Renal pelvis (tissue), 4 donors: Measurements from ENCODE around the gene BUB1B. TPM values are rescaled to one million over a fixed set of nuclear protein-coding genes. Genes with fewer than 3 reads are reported as not detected.
A peak's percentile ranks its signal among the peaks of the same experiment; 100 is the strongest.
"Not testable (repeated sequence)": the region's sequence is repeated elsewhere in the genome, so short reads cannot be mapped to it uniquely, and the experiment has no call there.

Source experiments
- DNase-seq: peaks from one replicate; pipeline ENCODE4 v3.0.0-alpha.2; 2013
- polyA plus RNA-seq, 3 donors: library from polyadenylated mRNA; unstranded; fragments of 120-200 nt; gene quantifications; one replicate each; pipeline ENCODE4 v1.2.1, GENCODE V29; 2013; ENCODE audit not compliant: insufficient read length in 3 of 3

BUB1B gene
- polyA plus RNA-seq, 3 donors = 29.3 to 38.0 (median 32.2) TPM

DNA sequence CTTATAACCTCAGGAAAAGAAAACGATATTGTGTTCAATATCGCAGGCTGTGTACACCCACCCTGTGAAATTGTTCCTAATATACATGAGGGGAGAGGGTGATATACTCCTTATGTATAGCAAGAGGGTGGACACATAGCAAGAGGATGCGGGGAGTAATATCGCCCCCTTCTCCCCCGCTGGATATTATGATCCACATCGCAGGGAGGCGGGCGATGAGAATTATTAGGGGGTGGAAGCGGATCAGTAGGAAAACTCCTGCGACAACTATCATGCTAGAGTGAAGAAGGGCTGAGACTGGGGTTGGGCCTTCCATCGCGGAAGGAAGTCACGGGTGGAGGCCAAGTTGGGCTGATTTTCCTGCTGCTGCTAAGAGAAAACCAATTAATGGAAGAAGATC, 27.3 kb upstream of the BUB1B start:
- DNase-seq = no peak

DNA sequence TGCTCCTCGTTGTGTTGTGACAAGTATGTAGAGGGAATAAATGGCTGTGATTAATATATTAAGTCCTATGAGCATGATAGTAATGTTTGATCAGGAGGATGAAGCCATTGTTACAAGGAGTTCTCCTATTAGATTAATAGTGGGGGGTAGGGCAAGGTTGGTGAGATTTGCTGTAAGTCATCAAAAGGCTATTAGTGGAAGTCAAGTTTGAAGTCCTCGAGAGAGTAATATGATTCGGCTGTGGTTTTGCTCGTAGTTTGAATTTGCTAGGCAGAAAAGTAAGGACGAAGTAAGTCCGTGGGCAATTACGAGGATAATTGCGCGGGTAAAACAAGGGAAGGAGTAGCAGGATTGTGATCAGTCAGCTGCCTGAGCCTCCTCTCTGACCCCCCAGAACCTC, 26.0 kb upstream of the BUB1B start:
- no peak for DNase-seq

DNA sequence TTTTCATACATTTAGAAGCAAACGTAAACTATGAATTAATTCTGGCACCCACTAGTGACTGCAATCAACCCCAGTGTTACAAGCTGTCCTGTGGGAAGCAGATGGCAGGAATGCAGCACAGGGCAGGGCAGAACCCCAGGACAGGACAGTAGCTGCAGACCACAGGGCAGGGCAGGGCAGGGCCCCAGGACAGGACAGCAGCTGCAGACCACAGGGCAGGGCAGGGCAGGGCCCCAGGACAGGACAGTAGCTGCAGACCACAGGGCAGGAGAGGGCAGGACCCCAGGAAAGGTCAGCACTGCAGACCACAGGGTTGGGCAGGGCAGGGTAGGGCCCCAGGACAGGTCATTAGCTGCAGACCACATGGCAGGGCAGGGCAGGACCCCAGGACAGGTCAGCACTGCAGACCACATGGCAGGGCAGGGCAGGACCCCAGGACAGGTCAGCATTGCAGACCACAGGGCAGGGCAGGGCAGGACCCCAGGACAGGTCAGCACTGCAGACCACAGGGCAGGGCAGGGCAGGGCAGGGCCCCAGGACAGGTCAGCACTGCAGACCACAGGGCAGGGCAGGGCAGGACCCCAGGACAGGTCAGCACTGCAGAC, 24.9 kb upstream of the BUB1B start:
- DNase-seq = not testable (repeated sequence)

DNA sequence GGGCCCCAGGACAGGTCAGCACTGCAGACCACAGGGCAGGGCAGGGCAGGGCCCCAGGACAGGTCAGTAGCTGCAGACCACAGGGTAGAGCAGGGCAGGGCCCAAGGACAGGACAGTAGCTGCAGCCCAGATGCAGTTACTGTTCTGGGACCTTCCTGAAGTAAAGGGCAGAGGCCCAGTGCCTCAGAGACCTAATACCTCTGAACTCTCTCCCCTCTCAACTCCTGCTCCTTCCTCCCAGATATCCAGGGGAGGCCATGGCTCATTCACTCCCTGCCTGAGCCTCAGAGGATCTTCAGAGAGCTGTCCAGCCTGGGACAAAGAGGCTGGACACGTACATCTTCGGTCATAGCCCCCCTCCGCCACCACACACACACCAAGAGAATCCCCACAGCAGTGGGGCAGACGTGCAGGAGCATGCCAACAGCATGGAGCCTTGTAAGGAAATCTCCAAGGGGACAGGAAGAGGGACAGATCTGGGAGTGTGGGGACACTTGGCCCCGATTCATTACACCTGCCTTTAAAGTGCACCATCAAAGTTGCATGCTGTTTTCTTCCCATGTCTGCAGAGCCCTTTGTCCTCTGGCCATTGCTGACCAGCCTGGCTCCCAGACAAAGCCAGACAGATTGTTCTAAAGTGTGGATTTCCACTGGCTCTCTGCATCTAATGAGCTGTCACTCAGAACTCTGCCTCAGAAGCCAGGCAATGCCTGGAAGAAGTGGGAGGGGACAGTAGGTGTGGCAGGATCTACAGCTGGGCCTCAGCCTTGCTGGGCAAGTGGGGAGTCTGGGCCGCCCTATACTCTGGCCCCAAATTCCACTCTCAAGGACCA, 24.2 kb upstream of the BUB1B start:
- no peak for DNase-seq

DNA sequence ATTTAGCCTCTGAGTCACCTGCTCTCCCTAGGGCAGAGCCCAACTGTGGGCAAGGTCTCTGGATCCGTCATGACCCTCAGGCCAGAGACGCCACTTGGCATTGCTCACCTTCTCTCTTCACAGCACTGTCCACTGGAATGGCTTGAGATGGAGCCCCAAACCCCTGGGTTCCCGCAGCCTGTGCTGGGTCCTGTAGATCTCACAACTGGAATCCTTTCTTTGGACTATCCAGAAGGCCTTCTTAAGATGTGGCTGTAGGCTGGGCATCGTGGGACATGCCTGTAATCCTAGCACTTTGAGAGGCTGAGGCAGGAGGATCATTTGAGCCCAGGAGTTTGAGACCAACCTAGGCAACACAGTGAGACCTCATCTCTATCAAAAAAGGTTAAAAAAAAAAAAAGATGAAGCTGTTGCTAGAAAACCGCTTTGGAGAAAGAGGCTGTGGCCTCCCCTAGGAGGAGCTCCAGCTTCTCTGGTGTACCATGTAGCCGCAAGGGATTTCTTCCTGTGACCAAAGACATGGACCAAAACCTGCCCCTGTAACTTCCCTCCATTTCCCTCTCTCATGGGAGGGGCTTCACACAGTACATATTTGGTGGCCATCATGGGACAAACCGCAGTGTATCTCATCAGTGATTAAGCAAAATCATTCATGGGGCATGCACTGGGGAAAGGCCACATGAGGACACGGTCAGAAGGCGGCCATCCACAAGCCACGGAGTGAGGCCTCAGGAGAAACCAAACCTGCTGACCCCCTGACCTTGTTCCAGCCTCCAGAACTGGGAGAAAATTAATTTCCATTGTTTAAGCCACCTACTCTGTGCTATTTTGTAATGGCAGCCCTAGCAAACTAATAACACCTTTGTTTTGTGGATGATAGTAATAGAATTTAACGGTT, 23.3 kb upstream of the BUB1B start:
- DNase-seq = no peak

DNA sequence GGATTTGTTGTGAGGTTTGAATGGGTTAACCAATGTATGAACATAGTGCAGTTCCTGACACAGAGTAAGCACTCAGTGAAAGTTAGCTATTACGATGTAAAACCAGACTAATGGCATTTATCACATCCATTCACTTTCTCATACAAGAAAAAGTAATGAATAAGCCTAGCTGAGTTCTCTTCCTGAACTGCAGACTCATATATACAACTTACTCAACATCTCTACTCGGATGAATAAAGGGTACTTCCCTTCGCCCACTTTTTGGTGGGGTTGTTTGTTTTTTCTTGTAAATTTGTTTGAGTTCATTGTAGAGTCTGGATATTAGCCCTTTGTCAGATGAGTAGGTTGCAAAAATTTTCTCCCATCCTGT, 22.7 kb upstream of the BUB1B start:
- DNase-seq = not testable (repeated sequence)

DNA sequence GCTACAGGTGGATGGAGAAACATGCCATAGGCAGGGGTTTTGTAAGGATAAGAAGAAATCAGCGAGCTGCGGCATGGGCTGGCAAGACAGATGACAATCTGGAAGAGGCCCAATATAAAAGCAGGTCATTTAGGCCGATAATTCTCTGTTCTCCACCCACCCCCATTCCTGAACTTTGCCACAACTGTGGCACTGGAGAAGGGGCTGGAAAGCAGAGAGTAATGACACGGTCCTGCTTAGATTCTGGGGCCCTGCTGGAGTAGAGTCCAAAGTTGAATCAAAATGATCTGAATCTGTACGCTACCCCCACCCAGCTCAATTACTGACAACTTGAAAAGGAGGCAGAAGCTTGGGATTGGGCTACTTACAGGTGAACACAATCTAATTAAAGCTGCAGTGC, 18.4 kb upstream of the BUB1B start:
- DNase-seq = no peak

DNA sequence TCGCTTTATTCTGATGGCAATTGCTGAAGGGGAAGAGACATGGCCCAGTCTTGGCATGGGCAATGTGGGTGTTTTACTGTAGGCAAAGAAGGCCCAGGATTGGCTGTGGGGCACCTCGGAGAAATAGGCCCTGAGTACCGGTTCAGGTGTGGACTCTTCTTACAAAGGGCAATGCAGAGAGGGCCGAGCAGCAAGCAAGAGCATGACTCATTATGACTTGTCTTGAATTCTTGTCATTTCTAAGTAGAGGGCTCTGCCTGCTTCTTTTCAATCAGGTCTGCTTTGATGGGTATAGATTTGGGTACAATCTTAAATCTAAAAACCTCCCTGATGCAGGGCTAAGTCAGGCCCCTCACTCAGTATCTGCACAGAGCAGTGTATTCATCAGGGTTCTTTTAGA, 14.8 kb upstream of the BUB1B start:
- DNase-seq = no peak

DNA sequence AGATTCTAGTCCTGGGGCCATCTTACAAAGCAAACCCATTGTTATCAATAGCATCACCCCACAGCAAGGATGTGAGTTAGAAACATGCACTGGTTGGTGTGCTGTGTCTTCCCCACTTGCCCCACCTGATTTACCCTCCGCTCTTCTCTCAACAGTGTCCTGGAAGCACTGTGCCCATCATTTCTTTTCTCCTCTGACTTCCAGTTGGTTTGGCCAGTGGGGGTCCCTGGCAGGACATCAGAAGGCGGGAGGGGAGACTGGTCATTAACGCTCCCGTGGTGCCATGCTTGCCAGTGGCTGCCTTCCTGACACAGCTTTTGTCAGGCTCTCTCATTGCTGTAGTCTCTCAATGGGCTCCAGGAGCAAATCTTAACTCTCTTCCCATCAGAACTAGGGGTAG, 11.5 kb upstream of the BUB1B start:
- DNase-seq = no peak

DNA sequence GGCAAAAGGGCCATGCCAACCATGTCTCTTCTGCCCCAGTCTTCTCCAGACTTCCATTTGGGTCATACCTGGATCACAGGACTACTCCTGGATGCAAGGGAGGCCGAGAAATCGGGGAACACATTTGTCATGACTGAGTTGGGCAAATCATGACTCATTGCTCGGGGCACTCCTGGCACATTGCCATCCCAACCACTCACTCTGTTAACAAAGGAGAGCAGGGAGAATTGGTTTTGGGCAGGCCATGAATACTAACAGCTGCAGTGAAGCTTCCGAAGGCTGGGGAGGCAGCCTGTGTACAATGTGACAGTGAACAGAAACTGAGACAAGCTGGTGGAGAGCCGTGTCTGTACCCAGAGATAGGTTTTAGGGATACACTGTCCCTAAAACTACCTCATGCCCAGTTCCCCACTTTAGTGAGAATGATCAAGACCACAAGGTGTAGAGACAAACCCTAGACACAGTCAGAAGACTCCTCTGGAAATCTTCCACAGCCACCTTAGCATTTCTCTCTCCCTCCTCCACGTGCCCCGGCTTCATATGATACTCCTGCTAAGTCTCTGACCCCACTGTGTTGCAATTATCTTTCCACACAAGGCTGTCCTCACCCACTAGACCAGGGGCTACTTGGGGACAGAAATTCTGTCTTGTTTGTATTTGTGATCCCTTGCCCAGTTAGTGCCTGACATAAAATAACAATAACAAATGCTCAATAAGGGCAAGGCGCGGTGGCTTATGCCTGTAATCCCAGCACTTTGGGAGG, 10.5 kb upstream of the BUB1B start:
- DNase-seq = no peak

DNA sequence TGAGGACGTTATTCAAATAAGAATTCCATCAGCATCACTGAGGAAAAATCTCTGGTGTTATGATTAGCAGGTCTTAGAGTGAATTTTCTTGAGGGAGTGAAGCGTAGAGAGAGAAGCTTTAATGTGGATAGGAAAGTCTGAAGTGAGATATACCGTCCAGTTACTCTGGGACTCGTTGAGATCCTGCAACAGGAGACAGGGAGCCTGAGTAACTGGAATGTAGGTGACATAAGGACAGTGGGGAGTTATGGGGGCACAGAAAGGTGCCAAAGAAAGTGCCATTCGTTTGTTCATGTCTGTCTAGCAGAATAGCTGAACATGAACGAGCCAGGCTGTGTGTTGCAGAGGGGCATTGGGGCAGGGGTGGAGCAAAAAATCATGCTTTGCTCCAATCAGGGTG, 9.4 kb upstream of the BUB1B start:
- no peak for DNase-seq

DNA sequence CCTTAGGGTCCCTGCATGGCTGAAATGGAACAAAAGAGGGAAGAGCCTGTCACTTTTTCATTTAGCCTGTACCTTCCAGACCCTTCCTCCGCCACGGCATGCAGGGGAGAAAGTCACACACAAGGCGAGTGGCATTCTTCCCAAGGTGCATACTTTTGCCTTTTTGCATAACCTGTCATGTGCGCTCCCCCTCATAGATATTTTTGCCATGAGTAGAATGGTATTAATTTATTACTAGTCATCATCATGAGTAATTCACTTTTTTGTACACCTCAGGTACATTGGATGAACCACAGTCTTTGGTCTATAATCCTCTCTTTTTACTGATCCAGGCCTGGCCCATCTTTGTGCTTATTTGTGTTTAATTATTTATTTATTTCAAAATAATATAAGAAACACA, 8.9 kb upstream of the BUB1B start:
- no peak for DNase-seq

DNA sequence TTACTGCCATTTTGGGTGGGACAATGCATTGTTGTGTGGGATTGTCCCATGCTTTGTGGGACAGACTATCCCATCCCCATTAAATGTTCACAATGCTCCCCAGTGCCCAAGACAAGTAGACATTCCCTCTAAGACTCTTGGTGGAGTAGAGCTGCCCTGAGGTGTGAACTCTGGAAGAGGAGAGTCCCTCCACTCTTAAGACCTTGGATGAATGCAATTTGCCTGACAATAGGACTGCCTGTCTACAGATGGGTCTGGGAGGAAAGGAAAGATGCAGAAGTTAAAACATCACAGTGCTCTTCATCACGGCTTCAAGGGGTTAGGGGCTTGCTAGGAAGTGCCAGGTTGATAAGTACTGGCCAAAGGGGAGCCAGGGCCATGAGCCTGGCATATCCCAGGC, 6.0 kb upstream of the BUB1B start:
- not testable (repeated sequence) for DNase-seq

DNA sequence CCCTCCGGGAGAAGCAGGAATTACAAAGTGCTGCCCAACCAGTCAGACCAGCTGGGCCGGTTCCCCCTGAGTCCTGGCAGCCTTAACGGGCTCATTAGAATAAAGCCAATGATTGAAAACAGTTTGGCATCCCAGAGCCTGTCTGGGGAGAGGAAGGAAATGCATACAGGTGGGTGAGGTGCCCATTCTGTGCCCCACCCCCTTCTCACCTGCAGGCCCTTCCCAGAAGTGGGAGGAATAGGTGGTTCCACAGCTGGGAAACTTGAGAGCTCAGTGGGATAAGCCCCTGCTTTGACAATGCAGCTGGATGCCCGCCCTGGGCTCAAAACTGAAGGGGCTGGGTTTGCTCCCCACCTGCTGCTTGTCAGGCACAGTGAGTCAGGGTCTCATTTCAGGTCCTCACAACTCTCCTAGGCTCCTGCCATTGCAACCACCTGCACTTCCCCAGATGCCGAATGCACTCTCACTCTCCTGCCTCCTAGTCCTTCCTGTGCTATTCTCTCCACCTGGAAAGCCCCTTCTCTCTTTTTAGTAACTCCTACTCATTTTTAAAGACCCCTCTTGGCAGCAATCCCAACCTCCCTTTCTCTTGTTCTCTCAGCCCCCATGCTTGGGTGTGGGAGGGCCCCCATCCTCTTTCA, 5.5 kb upstream of the BUB1B start:
- DNase-seq = peak; percentile 56

DNA sequence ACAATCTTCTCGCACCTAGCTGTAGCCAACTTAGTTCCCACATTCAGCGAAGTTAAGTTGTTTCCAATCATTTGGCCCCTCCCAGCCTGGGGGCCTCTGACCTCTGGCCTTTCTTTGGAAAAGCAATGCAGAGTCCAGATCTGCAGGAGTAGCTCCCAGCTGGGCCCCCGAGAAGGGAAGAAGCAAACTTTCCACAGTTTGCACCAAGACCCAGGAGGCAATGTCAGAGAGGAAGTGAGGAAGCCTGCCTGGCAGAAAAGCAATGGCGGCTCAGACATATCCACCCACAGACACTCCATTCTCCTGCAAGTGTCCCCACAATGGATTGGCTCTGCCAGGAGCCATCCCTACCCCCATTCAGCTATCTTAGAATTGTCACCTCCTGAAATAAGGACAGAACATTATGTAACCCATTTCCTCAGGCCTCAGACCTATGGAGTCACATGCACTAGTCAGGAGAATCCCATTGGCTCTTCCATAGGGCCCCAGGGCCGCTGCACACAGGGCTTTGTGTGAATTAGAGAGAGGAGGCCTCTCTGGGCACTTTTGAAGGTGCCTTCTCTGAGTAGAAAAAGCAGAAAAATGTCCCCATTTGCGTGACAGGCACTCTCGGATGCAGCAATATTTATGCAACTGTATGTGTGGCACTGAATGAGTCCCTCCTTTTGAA, 3.0 kb upstream of the BUB1B start:
- DNase-seq = no peak

DNA sequence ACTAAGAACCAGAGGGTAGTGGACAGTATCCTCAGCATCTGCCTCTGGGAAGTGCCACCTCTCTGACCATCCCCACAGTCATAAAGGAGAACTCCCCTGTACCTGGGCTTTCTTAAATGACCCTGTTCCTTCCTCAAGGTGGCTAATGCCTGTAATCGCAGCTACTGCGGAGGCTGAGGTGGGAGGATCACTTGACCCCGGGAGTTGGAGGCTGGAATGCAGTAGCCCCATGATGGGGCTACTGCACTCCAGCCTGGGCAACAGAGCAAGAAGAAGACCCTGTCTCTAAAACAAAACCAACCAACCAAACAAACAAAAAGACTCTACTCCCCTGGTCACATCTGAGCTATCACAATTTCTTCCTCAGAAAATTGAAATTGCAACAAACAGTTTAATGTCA, 848 bp upstream of the BUB1B start:
- DNase-seq = no peak

DNA sequence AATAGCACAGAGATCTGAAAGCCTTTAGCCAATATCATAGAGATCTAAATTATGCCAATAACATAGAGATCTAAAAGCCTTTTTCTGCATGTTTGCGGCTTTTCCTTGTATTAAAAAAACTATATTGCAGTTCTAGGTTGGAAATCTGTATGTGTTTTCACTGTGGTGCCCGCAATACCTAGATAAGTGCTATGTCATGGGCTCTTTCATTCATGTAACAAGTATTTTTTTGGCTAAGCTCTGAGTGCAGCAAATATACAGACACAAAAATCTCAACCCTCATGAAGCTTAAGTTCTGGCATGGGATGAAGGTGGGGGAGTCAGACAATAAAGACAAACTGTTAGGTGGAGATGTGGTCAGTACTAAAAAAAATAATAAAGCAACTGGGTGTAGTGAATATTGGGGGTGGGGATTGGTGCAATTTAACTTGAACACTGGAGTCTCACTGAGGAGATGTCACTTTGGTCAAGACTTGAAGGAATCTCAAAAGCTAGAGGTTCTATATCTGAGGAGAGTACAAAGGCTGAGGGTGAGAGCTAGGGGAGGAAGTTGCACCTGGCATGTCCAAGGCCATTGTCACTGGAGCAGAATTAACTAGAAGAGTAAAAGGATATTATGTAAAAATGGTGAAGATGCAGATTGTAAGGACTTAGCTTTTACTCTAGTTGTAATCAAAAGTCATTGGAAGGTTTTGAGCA, 973 bp downstream of the BUB1B start:
- no peak for DNase-seq

DNA sequence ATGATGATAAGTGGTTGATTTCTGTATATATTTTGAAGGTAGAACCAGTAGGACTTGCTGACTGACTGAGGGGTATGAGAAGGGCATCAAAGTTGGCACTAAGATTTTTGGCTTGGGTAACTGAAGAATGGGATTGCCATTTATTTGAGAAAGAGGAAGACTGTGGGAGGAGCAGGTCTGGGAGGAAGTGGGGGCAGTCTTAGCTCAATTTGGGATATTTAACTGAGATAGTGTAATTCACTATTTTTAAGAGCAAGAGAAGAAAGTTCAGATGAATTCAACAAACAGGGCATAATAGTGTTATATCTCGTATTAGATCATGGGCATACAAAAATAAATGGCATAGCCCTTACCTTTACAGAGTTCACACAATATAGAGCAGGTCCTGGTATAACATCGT, 1.7 kb downstream of the BUB1B start:
- DNase-seq = no peak

DNA sequence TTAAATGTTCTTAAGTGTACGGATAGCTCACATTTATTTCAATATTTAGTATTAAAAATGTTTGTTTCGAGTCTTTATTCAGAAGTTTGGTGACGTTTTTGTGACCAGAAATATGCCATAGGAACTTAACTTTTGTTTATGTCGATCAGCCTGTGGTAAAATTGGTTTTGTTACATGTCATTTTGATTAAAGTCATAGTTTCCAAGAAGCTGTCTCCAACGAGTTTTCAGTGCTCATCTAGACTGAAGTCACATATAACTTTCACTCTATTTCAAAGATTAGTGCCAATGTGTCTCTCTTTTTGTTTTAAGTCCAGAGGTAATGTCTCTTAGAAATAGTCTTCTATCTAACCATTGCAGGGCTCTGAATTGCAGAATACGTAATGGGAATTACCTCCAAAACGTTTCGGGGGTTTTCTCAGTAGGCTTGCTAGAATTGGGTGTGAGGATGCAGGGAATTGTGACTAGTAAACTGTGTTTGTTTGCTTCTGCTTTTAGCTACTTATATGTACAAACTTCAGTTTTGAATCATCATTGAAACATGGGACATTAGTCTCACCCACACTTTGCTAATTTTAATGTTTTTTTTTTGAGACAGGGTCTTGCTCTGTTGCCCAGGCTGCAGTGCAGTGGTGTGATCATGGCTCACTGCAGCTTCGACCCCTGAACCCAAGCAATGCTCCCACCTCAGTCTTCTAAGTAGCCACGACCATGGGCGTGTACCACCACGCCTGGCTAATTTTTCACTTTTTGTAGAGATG, 3.0 kb downstream of the BUB1B start:
- no peak for DNase-seq
